ENCODE measurements around the gene SLC30A3. TPM values are rescaled to one million over a fixed set of nuclear protein-coding genes. Genes with fewer than 3 reads are reported as not detected.

Gene SLC30A3
- total RNA-seq (not detected), total RNA-seq (0 to 0.66 (median 0.06) reads per million in 172 experiments)
- polyA plus RNA-seq (2013, experiment 1 of 2), result not detected
- polyA plus RNA-seq (2013, experiment 2 of 2), result 0.03 TPM

GRCh38 chr2:27262379-27263286, at the start of gene SLC30A3:
Gene SLC30A3, minus strand, starts transcription at chr2:27263047. Its CDS starts 141 bp downstream, at chr2:27262906.
- intact Hi-C loops (cut with DNase I, micrococcal nuclease), result loop anchor here in 1 of 2 experiments (10.0 kb wide), 1 partner anchor 48 kb away; the partner anchor contains the start of genes ATRAID, CAD and SLC5A6
- no peaks in the 10 kb centered on the region for H3K36me3 Mint-ChIP-seq (ENCODE audit: low read depth)
- DNase-seq (peak; percentile 34 to 84 (median 64)), ATAC-seq (ENCODE audit: poor library complexity) (peak; percentile 68)
- no peak within 1 kb of the TSS for H3K27ac Mint-ChIP-seq
- ChIA-PET POLR2A (interaction anchor here (0.7 kb wide), 3 partner anchors 50 to 811 kb away, joined by 3 read pairs; partner anchors contain the start of genes ATRAID and SLC5A6), CTCF (interaction anchor here (1.0 to 1.2 kb wide), 2 partner anchors 17 to 45 kb away, joined by 3 to 5 read pairs; partner anchors contain the start of gene CAD)
- no peak for TF ChIP-seq CTCF (IDR thresholded peaks at IDR 0.05)
- no peaks in the 10 kb centered on the region for H3K36me3 ChIP-seq (ENCODE audit: insufficient read depth, low read length)
- peak within 1 kb of the TSS; percentile 95 for H3K4me3 Mint-ChIP-seq
- peaks cover 61 to 69% of the 10 kb centered on the region in 2 experiments for H3K27me3 ChIP-seq (ENCODE audit: control insufficient read depth in 1 of 2, insufficient read depth in 2 of 2, low read length in 2 of 2)
- H3K27me3 Mint-ChIP-seq, result peaks cover 50% of the 10 kb centered on the region
- H3K9me3 ChIP-seq (ENCODE audit: control insufficient read depth in 1 of 2, insufficient read depth in 1 of 2, low read length in 2 of 2), result peaks cover 0 to 15% of the 10 kb centered on the region in 2 experiments
- no peak within 1 kb of the TSS for H3K27ac ChIP-seq (ENCODE audit: low read depth in 1 of 2, low read length in 2 of 2)
- H3K9me3 Mint-ChIP-seq, result no peaks in the 10 kb centered on the region
- peaks cover 42% of the 10 kb centered on the region for H3K4me1 ChIP-seq (ENCODE audit: insufficient read depth, low read length)
- H3K4me3 ChIP-seq (ENCODE audit: low read length), result peak within 1 kb of the TSS; percentile 45
- peaks cover 26% of the 10 kb centered on the region for H3K4me1 Mint-ChIP-seq (ENCODE audit: low read depth)

GRCh38 chr2:27312152-27312551, 49.3 kb upstream of the SLC30A3 start:
- no peak for ATAC-seq (ENCODE audit: poor library complexity)
- DNase-seq, result no peak
- no peaks in the 10 kb centered on the region for H3K27me3 Mint-ChIP-seq

More at GRCh38 chr2:27312152-27312551, 49.3 kb upstream of the SLC30A3 start:
- Histone ChIP-seq H3K27ac (ENCODE audit: low read depth in 1 of 2, low read length in 2 of 2) (no peak overlapping the region), H3K4me3 (ENCODE audit: low read length) (no peak overlapping the region), H3K36me3 (ENCODE audit: insufficient read depth, low read length) (peaks cover 22% of the 10 kb centered on the region), H3K9me3 (ENCODE audit: control insufficient read depth in 1 of 2, insufficient read depth in 1 of 2, low read length in 2 of 2) (peaks cover 0 to 3% of the 10 kb centered on the region in 2 experiments), H3K27me3 (ENCODE audit: control insufficient read depth in 1 of 2, insufficient read depth in 2 of 2, low read length in 2 of 2) (peaks cover 5 to 8% of the 10 kb centered on the region in 2 experiments), H3K4me1 (ENCODE audit: insufficient read depth, low read length) (peaks cover 3% of the 10 kb centered on the region)
- Mint-ChIP-seq H3K36me3 (ENCODE audit: low read depth) (peaks cover 19% of the 10 kb centered on the region), H3K4me1 (ENCODE audit: low read depth) (no peaks in the 10 kb centered on the region), H3K4me3 (no peak overlapping the region), H3K9me3 (no peaks in the 10 kb centered on the region), H3K27ac (no peak overlapping the region)
- ChIA-PET POLR2A (interaction anchor here (2.0 kb wide), 1 partner anchor 10 kb away, joined by 8 read pairs; the partner anchor contains the start of gene MPV17), CTCF (no interaction called here)
- TF ChIP-seq CTCF (IDR thresholded peaks at IDR 0.05), result no peak
- intact Hi-C loops (cut with DNase I, micrococcal nuclease), result no loop called here

All from CD4-positive, alpha-beta T cell (primary cell).